HCT116 (cell line): Measurements from ENCODE around the gene NTN3. TPM values are rescaled to one million over a fixed set of nuclear protein-coding genes. Genes with fewer than 3 reads are reported as not detected.
"Not testable (repeated sequence)": the region's sequence is repeated elsewhere in the genome, so short reads cannot be mapped to it uniquely, and the experiment has no call there.

Experiments
- ATAC-seq: fragments of 200-7000 bp; cut with Tn5 transposase; 2 replicates; pipeline ENCODE4 v1.9.1; 2020; ENCODE audit warnings: mild to moderate bottlenecking, moderate library complexity
- BruUV-seq: library from RNA; stranded (reverse); fragments of 400-500 nt; replicated peaks from 2 replicates; lab custom pipeline; 2021; lab: Mats Ljungman, UMichigan
- CTCF ChIA-PET: fragments of 300-600 bp; sonication (Branson Sonifier 250); formaldehyde crosslinking; loops from one replicate; lab custom pipeline; 2021; ENCODE audit warnings: antibody characterized with exemption; lab: Charles Lee
- POLR2A ChIA-PET: fragments of 300-600, 350-600 bp; sonication (Branson Sonifier 250); formaldehyde crosslinking; loops from one replicate; lab custom pipeline; 2021; ENCODE audit warnings: antibody characterized with exemption; lab: Charles Lee
- RAD21 ChIA-PET, 2 experiments: fragments of 300-600 bp; sonication (Branson Sonifier 250); formaldehyde crosslinking; loops; one replicate each; lab custom pipeline; 2023; ENCODE audit warnings: low total read pairs in 2 of 2; ENCODE audit not compliant: uncharacterized antibody in 2 of 2, unreplicated experiment in 2 of 2, low non-redundant PET in 1 of 2; lab: Charles Lee
- DNase-seq: peaks from one replicate; pipeline ENCODE4 v3.0.0-alpha.2; 2010; ENCODE audit warnings: low read depth, low spot score
- H2AFZ ChIP-seq: fragments of 200-600 bp; shearing (Covaris generic), sonication (generic); 2 replicates; pipeline ENCODE4 v1.6.1; 2017; ENCODE audit warnings: low read depth, mixed run types, mixed read lengths, antibody characterized with exemption, low read length; ENCODE audit not compliant: poor library complexity, severe bottlenecking
- H3K27ac ChIP-seq: 2 replicates; pipeline ENCODE4 v1.5.1; 2012; ENCODE audit warnings: low read depth, low read length
- H3K27me3 ChIP-seq: fragments of 200-600 bp; sonication (generic); 2 replicates; pipeline ENCODE4 v1.6.1; 2016; ENCODE audit warnings: mixed run types, low read length, mixed read lengths; ENCODE audit not compliant: insufficient read depth
- H3K36me3 ChIP-seq, 2 experiments: fragments of 200-500 bp in 1 of 2; fragments of 200-600 bp in 1 of 2; sonication (Bioruptor generic) in 1 of 2; sonication (generic) in 1 of 2; 2 replicates each; pipeline versions ENCODE4 v1.5.1 to v1.6.1; 2014 to 2016; ENCODE audit warnings: low read length in 2 of 2, inconsistent platforms in 1 of 2, mixed read lengths in 1 of 2, mixed run types in 1 of 2; ENCODE audit not compliant: insufficient read depth in 2 of 2, control insufficient read depth in 1 of 2
- H3K4me1 ChIP-seq, 2 experiments: fragments of 200-600 bp in 1 of 2; sonication (generic) in 1 of 2; 2 replicates each; pipeline versions ENCODE4 v1.5.1 to v1.6.1; 2012 to 2017; ENCODE audit warnings: low read length in 2 of 2, inconsistent platforms in 1 of 2, mild to moderate bottlenecking in 1 of 2, mixed read lengths in 1 of 2, mixed run types in 1 of 2, moderate library complexity in 1 of 2; ENCODE audit not compliant: insufficient read depth in 2 of 2, control insufficient read depth in 1 of 2
- H3K4me2 ChIP-seq: fragments of 200-600 bp; sonication (generic); 2 replicates; pipeline ENCODE4 v1.6.1; 2017; ENCODE audit warnings: mixed run types, low read length, mixed read lengths
- H3K4me3 ChIP-seq, 2 experiments: fragments of 200-600 bp in 1 of 2; sonication (generic) in 1 of 2; replicated peaks in 1 of 2; 2 replicates each; pipeline ENCODE4 v1.5.1; 2011 to 2016; ENCODE audit warnings: low read length in 2 of 2, control low read depth in 1 of 2, low read depth in 1 of 2, mild to moderate bottlenecking in 1 of 2, mixed read lengths in 1 of 2, mixed run types in 1 of 2
- H3K79me2 ChIP-seq: fragments of 200-600 bp; sonication (generic); 2 replicates; pipeline ENCODE4 v1.6.1; 2017; ENCODE audit warnings: mild to moderate bottlenecking, mixed run types, low read length, moderate library complexity, mixed read lengths; ENCODE audit not compliant: insufficient read depth
- H3K9ac ChIP-seq: fragments of 200-600 bp; sonication (generic); 2 replicates; pipeline ENCODE4 v1.6.1; 2016; ENCODE audit warnings: low read length, mixed read lengths
- H3K9me2 ChIP-seq: fragments of 200-600 bp; sonication (generic), shearing (Covaris generic); 2 replicates; pipeline ENCODE4 v1.6.1; 2017; ENCODE audit warnings: mixed run types, mild to moderate bottlenecking, moderate library complexity; ENCODE audit not compliant: insufficient read depth
- H3K9me3 ChIP-seq, 2 experiments: fragments of 200-500 bp in 1 of 2; fragments of 200-600 bp in 1 of 2; sonication (Bioruptor generic) in 1 of 2; sonication (generic) in 1 of 2; 2 replicates each; pipeline ENCODE4 v1.6.1; 2014 to 2017; ENCODE audit warnings: low read length in 2 of 2, mixed read lengths in 2 of 2, inconsistent platforms in 1 of 2, low read depth in 1 of 2, mild to moderate bottlenecking in 1 of 2, mixed run types in 1 of 2, moderate library complexity in 1 of 2; ENCODE audit not compliant: control insufficient read depth in 1 of 2, insufficient read depth in 1 of 2
- H4K20me1 ChIP-seq: fragments of 200-600 bp; sonication (generic), shearing (Covaris generic); 2 replicates; pipeline ENCODE4 v1.6.1; 2017; ENCODE audit warnings: mixed run types, mild to moderate bottlenecking, moderate library complexity; ENCODE audit not compliant: insufficient read depth
- CEBPB ChIP-seq: IDR thresholded peaks from 2 replicates; pipeline ENCODE4 v1.6.1; 2012; ENCODE audit warnings: low read depth
- EGR1 ChIP-seq: IDR thresholded peaks from 2 replicates; pipeline ENCODE4 v1.6.1; 2012; ENCODE audit warnings: low read depth
- EZH2 ChIP-seq: fragments of 200-600 bp; sonication (generic); IDR thresholded peaks from 2 replicates; pipeline ENCODE4 v1.6.1; 2017; ENCODE audit warnings: antibody characterized with exemption, mixed run types
- FOSL1 ChIP-seq: IDR thresholded peaks from 2 replicates; pipeline ENCODE4 v1.6.1; 2012; ENCODE audit warnings: low read depth
- JUND ChIP-seq: IDR thresholded peaks from 2 replicates; pipeline ENCODE4 v1.6.1; 2012
- MAX ChIP-seq: IDR thresholded peaks from 2 replicates; pipeline ENCODE4 v1.6.1; 2012
- POLR2A ChIP-seq: IDR thresholded peaks from 2 replicates; pipeline ENCODE4 v1.7.0; 2011; ENCODE audit warnings: borderline replicate concordance; ENCODE audit not compliant: insufficient read depth, insufficient read length; ENCODE audit errors: extremely low read depth
- RAD21 ChIP-seq: IDR thresholded peaks from 2 replicates; pipeline ENCODE4 v1.6.1; 2012; ENCODE audit warnings: low read depth, mild to moderate bottlenecking
- REST ChIP-seq: IDR thresholded peaks from 2 replicates; pipeline ENCODE4 v1.6.1; 2012; ENCODE audit warnings: low read depth
- SIN3A ChIP-seq: IDR thresholded peaks from 2 replicates; pipeline ENCODE4 v1.6.1; 2012; ENCODE audit warnings: low read depth
- SP1 ChIP-seq: IDR thresholded peaks from 2 replicates; pipeline ENCODE4 v1.6.1; 2012; ENCODE audit warnings: low read depth
- SRF ChIP-seq: IDR thresholded peaks from 2 replicates; pipeline ENCODE4 v1.6.1; 2012; ENCODE audit warnings: low read depth
- TCF7L2 ChIP-seq: IDR thresholded peaks from 2 replicates; pipeline ENCODE4 v1.7.0; 2011; ENCODE audit warnings: borderline replicate concordance, inconsistent platforms; ENCODE audit not compliant: insufficient read depth, insufficient read length; ENCODE audit errors: extremely low read depth
- ZFX ChIP-seq: fragments of 450-650 bp; IDR thresholded peaks from 2 replicates; pipeline ENCODE4 v1.6.1; 2017
- ZNF274 ChIP-seq: fragments of 200-500 bp; sonication (Bioruptor generic); IDR thresholded peaks from 2 replicates; pipeline ENCODE4 v1.6.1; 2014; ENCODE audit warnings: mild to moderate bottlenecking, low read depth, low read length, inconsistent platforms
- intact Hi-C: fragments of 100-400 bp; cut with micrococcal nuclease; formaldehyde crosslinking; loops from 2 replicates; pipeline ENCODE4 v1.10.0; 2022
- total RNA-seq: library from RNA; stranded (reverse); gene quantifications from one replicate; pipeline ENCODE4 v1.2.1, GENCODE V29; 2021; ENCODE audit not compliant: unreplicated experiment
- TF ChIP-seq, protein P1 (sequence below): IDR thresholded peaks from 2 replicates; pipeline ENCODE4 v1.6.1; 2012
- TF ChIP-seq, protein P2 (sequence below), 3 experiments: fragments of 200-600 bp in 1 of 3; sonication (generic) in 1 of 3; IDR thresholded peaks in 2 of 3; conservative IDR thresholded peaks in 1 of 3; 2 replicates each; pipeline ENCODE4 v1.5.1; 2012 to 2017; ENCODE audit warnings: low read depth in 2 of 3, low read length in 2 of 3, antibody characterized with exemption in 1 of 3, borderline replicate concordance in 1 of 3, control low read depth in 1 of 3, mild to moderate bottlenecking in 1 of 3, mixed read lengths in 1 of 3, mixed run types in 1 of 3, moderate library complexity in 1 of 3; ENCODE audit not compliant: insufficient read depth in 1 of 3

Gene NTN3
- total RNA-seq, 1 experiment from 2014 or later = 0.30 TPM

- Histone ChIP-seq H3K4me2 (no peak overlapping the region), H3K79me2 (peaks cover 41% of the 10 kb centered on the region), H3K4me1 (no peaks in the 10 kb centered on the region), H3K27me3 (no peaks in the 10 kb centered on the region), H4K20me1 (0 out of 2 replicates have a peak, but pooled peaks cover 3% of the 10 kb centered on the region), H3K27ac (no peak overlapping the region), H2AFZ (no peak overlapping the region), H3K36me3 (peaks cover 48 to 55% of the 10 kb centered on the region in 2 experiments), H3K9me3 (no peaks in the 10 kb centered on the region), H3K4me3 (no peak overlapping the region), H3K9me2 (no peaks in the 10 kb centered on the region), H3K9ac (no peak overlapping the region)
- intact Hi-C loops = no loop called here
- no peak for ATAC-seq
- ChIA-PET RAD21 (no interaction called here), POLR2A (no interaction called here), CTCF (no interaction called here)
- no peak for TF ChIP-seq JUND
- TF ChIP-seq ZFX = no peak
- no peak for TF ChIP-seq RAD21
- no peak for TF ChIP-seq EZH2
- TF ChIP-seq EGR1 = no peak
- no peak for TF ChIP-seq SP1
- TF ChIP-seq TCF7L2 = no peak
- no peak for TF ChIP-seq CEBPB
- TF ChIP-seq, protein P1, sequence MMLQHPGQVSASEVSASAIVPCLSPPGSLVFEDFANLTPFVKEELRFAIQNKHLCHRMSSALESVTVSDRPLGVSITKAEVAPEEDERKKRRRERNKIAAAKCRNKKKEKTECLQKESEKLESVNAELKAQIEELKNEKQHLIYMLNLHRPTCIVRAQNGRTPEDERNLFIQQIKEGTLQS = no peak
- TF ChIP-seq ZNF274 = no peak
- no peak for TF ChIP-seq REST
- no peak for TF ChIP-seq POLR2A
- no peak for TF ChIP-seq FOSL1
- no peak for TF ChIP-seq SIN3A
- no peak for TF ChIP-seq MAX
- TF ChIP-seq SRF = no peak
- TF ChIP-seq, protein P2, sequence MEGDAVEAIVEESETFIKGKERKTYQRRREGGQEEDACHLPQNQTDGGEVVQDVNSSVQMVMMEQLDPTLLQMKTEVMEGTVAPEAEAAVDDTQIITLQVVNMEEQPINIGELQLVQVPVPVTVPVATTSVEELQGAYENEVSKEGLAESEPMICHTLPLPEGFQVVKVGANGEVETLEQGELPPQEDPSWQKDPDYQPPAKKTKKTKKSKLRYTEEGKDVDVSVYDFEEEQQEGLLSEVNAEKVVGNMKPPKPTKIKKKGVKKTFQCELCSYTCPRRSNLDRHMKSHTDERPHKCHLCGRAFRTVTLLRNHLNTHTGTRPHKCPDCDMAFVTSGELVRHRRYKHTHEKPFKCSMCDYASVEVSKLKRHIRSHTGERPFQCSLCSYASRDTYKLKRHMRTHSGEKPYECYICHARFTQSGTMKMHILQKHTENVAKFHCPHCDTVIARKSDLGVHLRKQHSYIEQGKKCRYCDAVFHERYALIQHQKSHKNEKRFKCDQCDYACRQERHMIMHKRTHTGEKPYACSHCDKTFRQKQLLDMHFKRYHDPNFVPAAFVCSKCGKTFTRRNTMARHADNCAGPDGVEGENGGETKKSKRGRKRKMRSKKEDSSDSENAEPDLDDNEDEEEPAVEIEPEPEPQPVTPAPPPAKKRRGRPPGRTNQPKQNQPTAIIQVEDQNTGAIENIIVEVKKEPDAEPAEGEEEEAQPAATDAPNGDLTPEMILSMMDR (IDR thresholded peaks at IDR 0.05 in 2 of 3, conservative IDR thresholded peaks at IDR 0.05 in 1 of 3; ENCODE audit: borderline replicate concordance in 1 of 3, insufficient read depth in 1 of 3, low read depth in 2 of 3, low read length in 2 of 3) = no peak
- no peak for DNase-seq
- no TSS peak for BruUV-seq
These were observed 31.5 kb upstream of the NTN3 start for GRCh38 chr16:2439598-2439997.

- H3K27me3 ChIP-seq, H2AFZ ChIP-seq, H3K9me3 ChIP-seq, ATAC-seq, H3K9me2 ChIP-seq, BruUV-seq, DNase-seq, H4K20me1 ChIP-seq, intact Hi-C loops, H3K9ac ChIP-seq, H3K4me3 ChIP-seq, POLR2A ChIA-PET, H3K4me1 ChIP-seq, H3K4me2 ChIP-seq, H3K27ac ChIP-seq, RAD21 ChIA-PET: not testable (repeated sequence)
- peaks cover 37% of the 10 kb centered on the region for H3K79me2 ChIP-seq
- peaks cover 53 to 60% of the 10 kb centered on the region in 2 experiments for H3K36me3 ChIP-seq
- CTCF ChIA-PET = interaction anchor here (0.8 to 1.0 kb wide), 2 partner anchors 28 to 60 kb away, joined by 3 read pairs; no protein-coding TSS in a partner anchor
These were observed 29.8 kb upstream of the NTN3 start for GRCh38 chr16:2441143-2441804.
